Measurements from ENCODE around the gene KRTAP10-5.

KRTAP10-5 gene

DNA sequence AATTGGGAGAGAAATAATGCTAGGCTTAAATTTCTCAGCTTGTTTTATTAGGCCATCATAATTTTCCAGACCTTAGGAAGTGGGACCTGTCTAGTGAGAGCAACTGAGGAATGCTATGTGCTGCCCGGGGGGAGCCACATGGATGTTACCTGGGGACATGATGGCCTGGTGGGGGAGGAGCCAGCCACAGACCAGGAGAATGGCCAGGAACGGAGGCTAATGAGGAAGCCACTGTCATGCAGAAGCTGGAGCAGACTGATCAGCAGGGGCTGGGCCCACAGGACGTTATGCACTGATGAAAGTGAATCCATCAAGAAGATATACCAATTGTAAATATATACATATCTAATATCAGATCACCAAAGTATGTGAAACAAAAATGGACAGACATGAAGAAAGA is 35.8 kb downstream of the KRTAP10-5 start:
- no peak for DNase-seq

GRCh38 chr21:44542716-44543115 is 37.7 kb downstream of the KRTAP10-5 start:
- DNase-seq: no peak

- DNase-seq: no peak
These were observed 39.6 kb downstream of the KRTAP10-5 start for GRCh38 chr21:44540741-44541288.

- no peak for DNase-seq
These were observed 40.3 kb downstream of the KRTAP10-5 start, which contains the start of gene KRTAP10-1 for GRCh38 chr21:44539991-44540666. TSS of gene KRTAP10-1 (minus strand) at chr21:44540195. CDS start at chr21:44540150, 45 bp downstream.

DNA sequence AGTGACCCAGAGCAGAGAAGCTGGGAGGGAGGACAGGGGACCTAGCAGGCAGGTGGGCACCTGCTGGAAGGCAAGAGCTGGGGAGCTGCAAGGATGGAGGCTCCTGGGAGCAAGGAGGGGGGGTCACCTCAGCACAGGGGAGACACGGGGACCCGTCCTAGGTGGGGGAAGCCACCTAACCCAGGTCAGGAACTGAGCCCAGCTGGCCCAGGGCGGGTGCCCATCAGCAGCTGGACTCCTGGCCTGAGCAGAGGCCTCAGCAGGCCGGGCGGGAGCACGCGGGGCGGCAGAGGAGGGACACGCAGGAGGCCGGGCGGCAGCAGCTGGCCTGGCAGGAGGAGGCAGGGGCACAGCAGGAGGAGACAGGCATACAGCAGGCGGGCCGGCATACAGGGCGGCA is 41.4 kb downstream of the KRTAP10-5 start:
- DNase-seq: no peak

DNA sequence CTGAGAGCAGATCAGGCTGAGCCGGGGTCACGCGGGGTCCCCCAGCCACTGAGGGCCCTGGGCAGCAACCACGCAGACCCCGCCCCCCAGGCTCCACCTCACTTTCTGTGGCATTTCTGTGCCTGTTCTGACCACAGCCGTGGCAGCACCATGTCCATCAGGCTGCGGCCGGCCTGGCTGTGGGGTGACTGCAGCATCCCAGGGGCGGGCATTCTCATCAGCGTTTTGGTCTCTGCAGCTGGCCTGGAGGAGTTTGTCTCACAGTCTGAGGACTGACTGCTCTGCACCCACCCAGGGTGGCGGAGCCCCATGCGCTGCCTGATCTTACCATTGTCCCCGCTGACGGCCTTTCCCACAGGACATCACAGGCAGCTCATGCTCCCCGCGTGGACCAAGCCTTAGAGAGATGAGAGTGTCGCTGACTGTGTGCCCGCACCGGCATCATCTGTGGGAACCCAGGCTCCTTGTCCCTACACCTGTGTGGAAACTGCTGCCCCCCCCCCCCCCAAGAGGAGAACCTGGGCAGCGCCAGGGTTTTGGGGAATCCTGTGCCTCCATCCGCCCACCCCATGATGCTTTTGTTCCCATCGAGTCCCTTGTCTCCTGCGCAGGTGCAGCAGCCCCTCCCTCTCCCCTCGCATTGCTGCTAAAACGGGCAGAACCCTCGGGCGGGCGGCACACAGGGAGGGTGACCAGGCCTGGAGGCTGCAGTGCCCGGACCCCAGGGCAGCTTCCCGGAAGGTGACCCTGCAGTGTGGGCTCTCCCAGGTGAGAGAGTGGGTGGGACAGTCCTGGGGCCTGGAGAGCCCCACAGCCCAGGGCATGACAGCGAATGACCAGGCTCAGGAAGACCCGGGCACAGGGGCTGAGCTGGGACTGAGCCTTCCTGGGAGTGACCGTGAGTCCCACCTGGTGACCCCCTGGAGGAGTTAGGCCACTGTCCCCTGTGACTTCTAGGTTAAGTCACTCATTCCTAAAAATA is 42.2 kb downstream of the KRTAP10-5 start:
- DNase-seq: no peak

GRCh38 chr21:44535963-44536362 is 44.4 kb downstream of the KRTAP10-5 start:
- DNase-seq: no peak

DNA sequence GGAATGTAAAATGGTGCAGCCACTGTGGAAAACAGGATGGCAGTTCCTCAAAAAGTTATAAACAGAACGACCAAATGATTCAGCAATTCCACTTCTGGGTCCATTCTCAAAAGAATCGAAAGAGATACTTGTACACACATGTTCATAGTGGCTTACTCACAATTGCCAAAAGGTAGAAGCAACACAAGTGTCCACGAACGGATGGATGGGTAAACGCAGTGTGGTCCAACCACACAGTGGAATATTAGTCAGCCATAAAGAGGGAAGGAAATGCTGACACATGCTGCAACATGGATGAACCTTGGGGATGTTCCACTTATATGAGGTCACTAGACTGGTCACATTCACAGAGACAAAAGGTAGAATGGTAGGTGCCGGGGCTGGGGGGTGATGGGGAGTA is 45.7 kb downstream of the KRTAP10-5 start:
- no peak for DNase-seq

DNA sequence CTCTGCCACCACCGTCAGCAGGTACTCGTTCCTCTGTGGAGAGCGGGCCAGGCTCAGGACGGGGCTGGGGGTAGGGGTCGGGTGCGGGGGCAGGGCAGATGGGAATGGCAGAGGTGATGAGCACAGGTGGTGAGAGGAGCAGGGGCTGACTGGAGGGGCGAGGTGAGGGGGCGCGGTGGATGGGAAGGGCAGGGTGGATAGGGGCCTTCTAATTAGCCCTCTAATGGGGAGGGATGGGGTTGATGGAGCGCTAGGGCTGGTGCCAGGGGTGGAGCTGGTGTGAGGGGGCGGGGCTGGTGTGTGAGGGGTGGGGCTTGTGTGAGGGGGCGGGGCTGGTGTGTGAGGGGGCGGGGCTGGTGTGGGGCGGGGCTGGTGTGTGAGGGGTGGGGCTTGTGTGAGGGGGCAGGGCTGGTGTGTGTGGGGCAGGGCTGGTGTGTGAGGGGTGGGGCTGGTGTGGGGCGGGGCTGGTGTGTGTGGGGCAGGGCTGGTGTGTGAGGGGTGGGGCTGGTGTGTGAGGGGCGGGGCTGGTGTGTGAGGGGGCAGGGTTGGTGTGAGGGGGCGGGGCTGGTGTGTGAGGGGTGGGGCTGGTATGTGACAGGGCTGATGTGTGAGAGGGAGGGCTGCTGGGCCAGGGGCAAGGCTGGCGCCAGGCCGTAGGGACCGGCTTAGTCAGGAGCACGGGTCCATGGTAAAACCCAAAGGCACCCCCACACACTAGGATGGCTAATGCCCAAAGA is 46.3 kb downstream of the KRTAP10-5 start:
- DNase-seq: no peak

GRCh38 chr21:44533121-44533890 is 47.1 kb downstream of the KRTAP10-5 start:
- DNase-seq: no peak

DNA sequence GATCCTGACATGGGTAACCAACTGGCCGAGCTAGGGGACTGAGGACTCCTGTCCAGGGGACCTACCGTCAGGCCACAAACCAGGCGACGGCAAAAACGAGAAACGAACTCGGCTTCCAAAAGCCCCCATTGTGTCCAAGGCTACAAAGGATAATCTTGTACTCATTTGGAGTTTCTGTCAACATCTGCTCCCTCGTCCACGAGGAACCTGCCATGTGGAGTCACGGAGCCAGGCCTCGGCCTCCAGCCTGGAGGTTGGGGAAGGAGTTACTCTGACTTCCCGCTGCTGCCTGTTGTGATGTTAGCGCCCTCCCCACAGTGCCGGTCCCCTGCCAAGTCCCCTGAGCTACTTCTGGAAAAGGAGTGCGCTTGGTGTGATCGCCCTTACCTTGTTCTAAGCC is 47.7 kb downstream of the KRTAP10-5 start:
- no peak for DNase-seq

GRCh38 chr21:44531606-44532564 is 48.5 kb downstream of the KRTAP10-5 start:
- no peak for DNase-seq

DNA sequence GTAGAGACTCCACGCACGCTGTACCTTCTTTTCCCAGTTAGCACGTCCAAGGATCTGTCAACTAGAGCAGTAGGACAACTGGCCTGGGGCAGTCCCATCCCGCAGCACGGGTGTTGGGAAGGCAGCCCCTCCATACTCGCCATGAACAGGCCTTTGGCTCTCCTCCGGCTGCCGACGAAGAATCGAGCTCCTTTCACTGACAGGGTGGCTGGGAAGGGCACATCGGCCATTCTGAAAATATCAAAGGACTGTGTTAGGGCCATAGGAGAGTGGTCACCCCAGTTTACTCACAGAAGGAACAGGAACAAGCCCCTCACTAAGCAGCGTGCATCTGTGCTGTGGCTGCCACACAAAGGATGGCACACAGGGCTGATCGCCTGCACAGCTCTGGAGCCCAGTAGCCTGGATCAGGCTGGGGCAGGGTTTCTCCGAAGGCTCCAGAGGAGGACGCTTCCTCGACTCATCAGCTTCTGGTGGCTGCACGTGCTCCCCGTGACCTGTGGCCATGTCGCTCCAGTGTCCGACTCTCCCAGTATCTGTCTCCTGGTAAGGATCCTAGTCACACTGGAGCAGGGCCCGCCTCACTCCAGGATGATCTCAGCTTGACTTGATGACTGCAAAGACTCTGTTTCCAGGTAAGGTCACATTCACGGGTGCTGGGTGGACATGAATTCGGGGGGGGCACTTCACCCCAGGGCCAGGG is 49.4 kb downstream of the KRTAP10-5 start:
- no peak for DNase-seq

DNA sequence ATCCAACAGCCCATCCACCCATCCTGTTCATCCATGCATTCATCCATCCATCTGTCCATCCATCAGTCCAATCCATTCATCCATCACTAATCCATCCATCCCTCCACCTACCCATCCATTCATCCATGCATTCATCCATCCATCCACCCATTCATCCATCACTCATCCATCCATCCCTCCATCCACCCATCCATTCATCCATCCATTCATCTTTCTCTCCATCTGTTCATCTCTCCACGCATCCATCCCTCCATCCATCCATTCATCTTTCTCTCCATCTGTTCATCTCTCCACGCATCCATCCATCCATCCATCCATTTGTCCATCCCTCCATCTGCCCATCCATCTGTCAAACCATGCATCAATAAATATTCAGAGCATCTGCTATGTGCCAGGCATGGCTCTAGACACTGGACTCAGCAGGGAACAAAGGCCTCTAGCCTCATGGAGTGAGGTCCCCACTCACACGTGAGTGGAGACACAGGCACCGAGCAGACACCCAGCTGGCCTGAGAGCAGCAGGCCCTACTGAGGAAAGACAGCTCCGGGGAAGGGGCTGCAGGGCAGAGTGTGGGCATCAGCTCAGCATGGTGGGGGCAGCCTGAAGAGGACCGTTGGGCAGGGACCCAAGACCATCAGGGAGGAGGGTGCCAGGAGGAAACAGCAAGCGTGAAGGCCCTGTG is 50.0 kb downstream of the KRTAP10-5 start:
- no peak for DNase-seq

GRCh38 chr21:44529503-44530125 is 50.8 kb downstream of the KRTAP10-5 start:
- no peak for DNase-seq
